Measurements from ENCODE around the gene ZBTB3. TPM values are rescaled to one million over a fixed set of nuclear protein-coding genes. Genes with fewer than 3 reads are reported as not detected.

Gene ZBTB3
- total and polyA plus RNA-seq, 2 of the 13 experiments (the other 11 are each of a cell fraction or from before 2014, with no cell fraction given) = 3.4 to 5.2 TPM

DNA sequence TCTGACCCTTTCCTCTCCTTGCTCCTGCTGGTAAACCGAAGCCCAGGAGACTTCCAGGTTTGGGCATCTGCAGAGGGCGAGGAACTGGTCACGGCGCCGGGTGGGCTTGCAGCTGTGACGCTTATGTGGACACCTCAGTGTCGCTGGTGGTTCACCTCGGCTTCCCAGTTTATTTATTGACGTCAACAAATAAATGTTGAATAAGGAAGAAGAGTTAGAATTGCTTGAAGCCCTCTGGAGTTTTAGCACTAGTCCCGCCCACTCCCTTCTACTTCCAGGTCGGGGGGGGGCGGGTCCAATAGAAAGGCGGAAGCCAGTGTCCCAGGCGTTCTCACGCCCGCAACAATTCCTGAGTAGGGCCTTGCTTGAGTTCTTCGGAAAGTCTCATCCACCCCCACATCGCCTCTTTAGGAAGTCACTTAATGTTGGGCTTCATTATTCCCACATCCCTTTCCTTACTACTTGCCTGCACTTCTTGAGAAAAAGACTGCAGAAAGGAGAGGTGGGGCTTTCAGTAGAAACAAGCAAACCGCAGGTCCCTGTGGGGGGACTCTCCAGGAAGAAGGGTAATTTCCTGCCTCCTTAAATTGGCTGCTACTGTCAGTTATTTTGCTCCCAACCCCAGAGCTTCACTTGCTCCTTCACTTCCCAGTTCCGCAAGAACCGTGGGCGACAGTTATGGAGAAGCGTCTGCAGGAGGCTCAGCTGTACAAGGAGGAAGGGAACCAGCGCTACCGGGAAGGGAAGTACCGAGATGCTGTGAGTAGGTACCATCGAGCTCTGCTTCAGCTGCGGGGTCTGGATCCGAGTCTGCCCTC is 25.6 kb downstream of the ZBTB3 start, which contains the start of gene TTC9C (continued):
- TF ChIP-seq, protein P1, sequence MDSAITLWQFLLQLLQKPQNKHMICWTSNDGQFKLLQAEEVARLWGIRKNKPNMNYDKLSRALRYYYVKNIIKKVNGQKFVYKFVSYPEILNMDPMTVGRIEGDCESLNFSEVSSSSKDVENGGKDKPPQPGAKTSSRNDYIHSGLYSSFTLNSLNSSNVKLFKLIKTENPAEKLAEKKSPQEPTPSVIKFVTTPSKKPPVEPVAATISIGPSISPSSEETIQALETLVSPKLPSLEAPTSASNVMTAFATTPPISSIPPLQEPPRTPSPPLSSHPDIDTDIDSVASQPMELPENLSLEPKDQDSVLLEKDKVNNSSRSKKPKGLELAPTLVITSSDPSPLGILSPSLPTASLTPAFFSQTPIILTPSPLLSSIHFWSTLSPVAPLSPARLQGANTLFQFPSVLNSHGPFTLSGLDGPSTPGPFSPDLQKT (CRISPR knock-in tag; IDR thresholded peaks at IDR 0.05; ENCODE audit: borderline replicate concordance) = no peak
- no peak for TF ChIP-seq MTA3 (CRISPR knock-in tag; IDR thresholded peaks at IDR 0.05)
- TF ChIP-seq YY1 (IDR thresholded peaks at IDR 0.05; ENCODE audit: insufficient read depth, insufficient replicate concordance, low read depth, low read length) = peak; percentile 35
- no peak for TF ChIP-seq TBX3 (IDR thresholded peaks at IDR 0.05; ENCODE audit: borderline replicate concordance)
- no peak for TF ChIP-seq POLR2AphosphoS2 (IDR thresholded peaks at IDR 0.05; ENCODE audit: low read depth, low read length)
- TF ChIP-seq, protein P2, sequence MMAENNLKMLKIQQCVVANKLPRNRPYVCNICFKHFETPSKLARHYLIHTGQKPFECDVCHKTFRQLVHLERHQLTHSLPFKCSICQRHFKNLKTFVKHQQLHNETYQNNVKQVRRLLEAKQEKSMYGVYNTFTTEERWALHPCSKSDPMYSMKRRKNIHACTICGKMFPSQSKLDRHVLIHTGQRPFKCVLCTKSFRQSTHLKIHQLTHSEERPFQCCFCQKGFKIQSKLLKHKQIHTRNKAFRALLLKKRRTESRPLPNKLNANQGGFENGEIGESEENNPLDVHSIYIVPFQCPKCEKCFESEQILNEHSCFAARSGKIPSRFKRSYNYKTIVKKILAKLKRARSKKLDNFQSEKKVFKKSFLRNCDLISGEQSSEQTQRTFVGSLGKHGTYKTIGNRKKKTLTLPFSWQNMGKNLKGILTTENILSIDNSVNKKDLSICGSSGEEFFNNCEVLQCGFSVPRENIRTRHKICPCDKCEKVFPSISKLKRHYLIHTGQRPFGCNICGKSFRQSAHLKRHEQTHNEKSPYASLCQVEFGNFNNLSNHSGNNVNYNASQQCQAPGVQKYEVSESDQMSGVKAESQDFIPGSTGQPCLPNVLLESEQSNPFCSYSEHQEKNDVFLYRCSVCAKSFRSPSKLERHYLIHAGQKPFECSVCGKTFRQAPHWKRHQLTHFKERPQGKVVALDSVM (CRISPR knock-in tag; IDR thresholded peaks at IDR 0.05) = no peak
- TF ChIP-seq PTBP1 (IDR thresholded peaks at IDR 0.05; ENCODE audit: low read depth, low read length, poor library complexity, severe bottlenecking) = no peak
- TF ChIP-seq SNAI1 (CRISPR knock-in tag; IDR thresholded peaks at IDR 0.05; ENCODE audit: borderline replicate concordance) = no peak
- no peak for TF ChIP-seq DPF2 (CRISPR knock-in tag; IDR thresholded peaks at IDR 0.05; ENCODE audit: borderline replicate concordance, low read depth)
- TF ChIP-seq, protein P3, sequence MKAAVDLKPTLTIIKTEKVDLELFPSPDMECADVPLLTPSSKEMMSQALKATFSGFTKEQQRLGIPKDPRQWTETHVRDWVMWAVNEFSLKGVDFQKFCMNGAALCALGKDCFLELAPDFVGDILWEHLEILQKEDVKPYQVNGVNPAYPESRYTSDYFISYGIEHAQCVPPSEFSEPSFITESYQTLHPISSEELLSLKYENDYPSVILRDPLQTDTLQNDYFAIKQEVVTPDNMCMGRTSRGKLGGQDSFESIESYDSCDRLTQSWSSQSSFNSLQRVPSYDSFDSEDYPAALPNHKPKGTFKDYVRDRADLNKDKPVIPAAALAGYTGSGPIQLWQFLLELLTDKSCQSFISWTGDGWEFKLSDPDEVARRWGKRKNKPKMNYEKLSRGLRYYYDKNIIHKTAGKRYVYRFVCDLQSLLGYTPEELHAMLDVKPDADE (CRISPR knock-in tag; IDR thresholded peaks at IDR 0.05) = no peak
- no peak for TF ChIP-seq ZNF792 (CRISPR knock-in tag; IDR thresholded peaks at IDR 0.05)
- TF ChIP-seq, protein P4, sequence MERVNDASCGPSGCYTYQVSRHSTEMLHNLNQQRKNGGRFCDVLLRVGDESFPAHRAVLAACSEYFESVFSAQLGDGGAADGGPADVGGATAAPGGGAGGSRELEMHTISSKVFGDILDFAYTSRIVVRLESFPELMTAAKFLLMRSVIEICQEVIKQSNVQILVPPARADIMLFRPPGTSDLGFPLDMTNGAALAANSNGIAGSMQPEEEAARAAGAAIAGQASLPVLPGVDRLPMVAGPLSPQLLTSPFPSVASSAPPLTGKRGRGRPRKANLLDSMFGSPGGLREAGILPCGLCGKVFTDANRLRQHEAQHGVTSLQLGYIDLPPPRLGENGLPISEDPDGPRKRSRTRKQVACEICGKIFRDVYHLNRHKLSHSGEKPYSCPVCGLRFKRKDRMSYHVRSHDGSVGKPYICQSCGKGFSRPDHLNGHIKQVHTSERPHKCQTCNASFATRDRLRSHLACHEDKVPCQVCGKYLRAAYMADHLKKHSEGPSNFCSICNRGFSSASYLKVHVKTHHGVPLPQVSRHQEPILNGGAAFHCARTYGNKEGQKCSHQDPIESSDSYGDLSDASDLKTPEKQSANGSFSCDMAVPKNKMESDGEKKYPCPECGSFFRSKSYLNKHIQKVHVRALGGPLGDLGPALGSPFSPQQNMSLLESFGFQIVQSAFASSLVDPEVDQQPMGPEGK (CRISPR knock-in tag; IDR thresholded peaks at IDR 0.05) = no peak
- no peak for TF ChIP-seq TEAD3 (CRISPR knock-in tag; optimal IDR thresholded peaks at IDR 0.05; ENCODE audit: borderline replicate concordance)
- TF ChIP-seq, protein P5, sequence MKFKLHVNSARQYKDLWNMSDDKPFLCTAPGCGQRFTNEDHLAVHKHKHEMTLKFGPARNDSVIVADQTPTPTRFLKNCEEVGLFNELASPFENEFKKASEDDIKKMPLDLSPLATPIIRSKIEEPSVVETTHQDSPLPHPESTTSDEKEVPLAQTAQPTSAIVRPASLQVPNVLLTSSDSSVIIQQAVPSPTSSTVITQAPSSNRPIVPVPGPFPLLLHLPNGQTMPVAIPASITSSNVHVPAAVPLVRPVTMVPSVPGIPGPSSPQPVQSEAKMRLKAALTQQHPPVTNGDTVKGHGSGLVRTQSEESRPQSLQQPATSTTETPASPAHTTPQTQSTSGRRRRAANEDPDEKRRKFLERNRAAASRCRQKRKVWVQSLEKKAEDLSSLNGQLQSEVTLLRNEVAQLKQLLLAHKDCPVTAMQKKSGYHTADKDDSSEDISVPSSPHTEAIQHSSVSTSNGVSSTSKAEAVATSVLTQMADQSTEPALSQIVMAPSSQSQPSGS (CRISPR knock-in tag; IDR thresholded peaks at IDR 0.05) = no peak
- no peak for TF ChIP-seq ZBTB21 (CRISPR knock-in tag; IDR thresholded peaks at IDR 0.05)
- no peak for TF ChIP-seq NCOA1 (CRISPR knock-in tag; IDR thresholded peaks at IDR 0.05)
- TF ChIP-seq, protein P6, sequence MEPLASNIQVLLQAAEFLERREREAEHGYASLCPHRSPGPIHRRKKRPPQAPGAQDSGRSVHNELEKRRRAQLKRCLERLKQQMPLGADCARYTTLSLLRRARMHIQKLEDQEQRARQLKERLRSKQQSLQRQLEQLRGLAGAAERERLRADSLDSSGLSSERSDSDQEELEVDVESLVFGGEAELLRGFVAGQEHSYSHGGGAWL (CRISPR knock-in tag; IDR thresholded peaks at IDR 0.05) = no peak; the same call in 1 of the 2 replicates
- TF ChIP-seq ZNF224 (CRISPR knock-in tag; IDR thresholded peaks at IDR 0.05) = no peak
- no peak for TF ChIP-seq ZNF501 (CRISPR knock-in tag; IDR thresholded peaks at IDR 0.05)
- TF ChIP-seq AKAP8 (CRISPR knock-in tag; IDR thresholded peaks at IDR 0.05) = 0 out of 2 replicates have a peak, but pooled peaks have one; percentile 65
- no peak for TF ChIP-seq SMAD1 (CRISPR knock-in tag; IDR thresholded peaks at IDR 0.05; ENCODE audit: borderline replicate concordance, low read depth)
- no peak for TF ChIP-seq ZNF44 (CRISPR knock-in tag; IDR thresholded peaks at IDR 0.05)
